WTC11 (cell line): ENCODE measurements around the gene ZCCHC14. TPM values are rescaled to one million over a fixed set of nuclear protein-coding genes. Genes with fewer than 3 reads are reported as not detected.

Experiments used
- ATAC-seq: fragments of 200-7000 bp; cut with Tn5 transposase; 2 replicates; pipeline ENCODE4 v1.10.0; 2021; ENCODE audit warnings: mild to moderate bottlenecking, moderate library complexity
- CTCF ChIA-PET: fragments of 300-600 bp; sonication (Branson Sonifier 250); formaldehyde crosslinking; loops from one replicate; lab custom pipeline; 2021; ENCODE audit warnings: antibody characterized with exemption; lab: Charles Lee
- POLR2A ChIA-PET: fragments of 350-600 bp; sonication (Branson Sonifier 250); formaldehyde crosslinking; loops from one replicate; lab custom pipeline; 2021; ENCODE audit warnings: antibody characterized with exemption; lab: Charles Lee
- DNase-seq: peaks from one replicate; pipeline ENCODE4 v3.0.0; 2021; ENCODE audit warnings: low spot score
- H3K27ac Mint-ChIP-seq: 2 replicates; pipeline ENCODE4 v1.8.0; 2021; ENCODE audit warnings: mixed read lengths
- H3K27me3 Mint-ChIP-seq: 2 replicates; pipeline ENCODE4 v1.8.0; 2021; ENCODE audit warnings: low read depth, mild to moderate bottlenecking, moderate library complexity, mixed read lengths
- H3K36me3 Mint-ChIP-seq: 2 replicates; pipeline ENCODE4 v1.8.0; 2021; ENCODE audit warnings: mixed read lengths
- H3K4me1 Mint-ChIP-seq: 2 replicates; pipeline ENCODE4 v1.8.0; 2022; ENCODE audit warnings: mixed read lengths
- H3K4me3 Mint-ChIP-seq: 2 replicates; pipeline ENCODE4 v1.8.0; 2021; ENCODE audit warnings: mild to moderate bottlenecking, moderate library complexity, mixed read lengths
- H3K9me3 Mint-ChIP-seq: 2 replicates; pipeline ENCODE4 v1.8.0; 2021; ENCODE audit warnings: mixed read lengths
- AR ChIP-seq: fragments of 250-450 bp; sonication (Bioruptor Pico); IDR thresholded peaks from 2 replicates; pipeline ENCODE4 v1.9.0; 2021; ENCODE audit warnings: mild to moderate bottlenecking
- ATF1 ChIP-seq: sonication (generic); formaldehyde crosslinking; IDR thresholded peaks from 2 replicates; pipeline ENCODE4 v1.8.1; 2023; ENCODE audit warnings: mild to moderate bottlenecking, moderate library complexity, missing genetic modification reagents
- CREB1 ChIP-seq: sonication (generic); formaldehyde crosslinking; IDR thresholded peaks from 2 replicates; pipeline ENCODE4 v1.8.0; 2023; ENCODE audit warnings: mild to moderate bottlenecking, missing genetic modification reagents
- E2F4 ChIP-seq: sonication (generic); formaldehyde crosslinking; IDR thresholded peaks from 2 replicates; pipeline ENCODE4 v1.8.1; 2022; ENCODE audit warnings: low read depth, mild to moderate bottlenecking, moderate library complexity, missing genetic modification reagents, borderline replicate concordance
- ELF4 ChIP-seq: sonication (generic); formaldehyde crosslinking; IDR thresholded peaks from 2 replicates; pipeline ENCODE4 v1.8.1; 2022; ENCODE audit warnings: low read depth, mild to moderate bottlenecking, moderate library complexity, missing genetic modification reagents
- HMGA2 ChIP-seq: fragments of 250-450 bp; sonication (Bioruptor Pico); IDR thresholded peaks from 2 replicates; pipeline ENCODE4 v1.4.0; 2021; ENCODE audit warnings: mild to moderate bottlenecking, moderate library complexity
- JUN ChIP-seq: sonication (generic); formaldehyde crosslinking; IDR thresholded peaks from 2 replicates; pipeline ENCODE4 v1.8.0; 2023; ENCODE audit warnings: mild to moderate bottlenecking, missing genetic modification reagents
- KAT7 ChIP-seq: sonication (generic); formaldehyde crosslinking; IDR thresholded peaks from 2 replicates; pipeline ENCODE4 v1.8.1; 2023; ENCODE audit warnings: missing genetic modification reagents, mild to moderate bottlenecking, borderline replicate concordance
- NFATC4 ChIP-seq: fragments of 250-450 bp; sonication (Bioruptor Pico); IDR thresholded peaks from 2 replicates; pipeline ENCODE4 v1.9.0; 2021; ENCODE audit warnings: mild to moderate bottlenecking
- NR3C1 ChIP-seq: sonication (generic); formaldehyde crosslinking; conservative IDR thresholded peaks from 2 replicates; pipeline ENCODE4 v1.8.1; 2023; ENCODE audit warnings: low read depth, mild to moderate bottlenecking, missing genetic modification reagents
- RELA ChIP-seq: sonication (generic); formaldehyde crosslinking; IDR thresholded peaks from 2 replicates; pipeline ENCODE4 v1.8.1; 2022; ENCODE audit warnings: missing genetic modification reagents, mild to moderate bottlenecking, borderline replicate concordance
- RORB ChIP-seq: fragments of 250-450 bp; sonication (Bioruptor Pico); IDR thresholded peaks from 2 replicates; pipeline ENCODE4 v1.9.0; 2021; ENCODE audit warnings: mild to moderate bottlenecking
- SMAD3 ChIP-seq: sonication (generic); formaldehyde crosslinking; IDR thresholded peaks from 2 replicates; pipeline ENCODE4 v1.8.0; 2022; ENCODE audit warnings: missing genetic modification reagents, mild to moderate bottlenecking, borderline replicate concordance
- SP1 ChIP-seq: sonication (generic); formaldehyde crosslinking; conservative IDR thresholded peaks from 2 replicates; pipeline ENCODE4 v1.8.1; 2022; ENCODE audit warnings: missing genetic modification reagents
- TCF7 ChIP-seq: sonication (generic); formaldehyde crosslinking; IDR thresholded peaks from 2 replicates; pipeline ENCODE4 v1.8.0; 2022; ENCODE audit warnings: mild to moderate bottlenecking, low read depth, missing genetic modification reagents, moderate library complexity
- TP53 ChIP-seq: sonication (generic); formaldehyde crosslinking; IDR thresholded peaks from 2 replicates; pipeline ENCODE4 v1.8.1; 2023; ENCODE audit warnings: mild to moderate bottlenecking, missing genetic modification reagents
- ZNF138 ChIP-seq: sonication (generic); formaldehyde crosslinking; conservative IDR thresholded peaks from 2 replicates; pipeline ENCODE4 v1.8.1; 2022; ENCODE audit warnings: mild to moderate bottlenecking, moderate library complexity, missing genetic modification reagents
- ZNF232 ChIP-seq: sonication (generic); formaldehyde crosslinking; IDR thresholded peaks from 2 replicates; pipeline ENCODE4 v1.8.0; 2022; ENCODE audit warnings: mild to moderate bottlenecking, missing genetic modification reagents
- ZNF317 ChIP-seq: sonication (generic); formaldehyde crosslinking; IDR thresholded peaks from 2 replicates; pipeline ENCODE4 v1.8.1; 2023; ENCODE audit warnings: low read depth, mild to moderate bottlenecking, moderate library complexity, missing genetic modification reagents, borderline replicate concordance
- ZNF396 ChIP-seq: fragments of 250-450 bp; sonication (Bioruptor Pico); IDR thresholded peaks from 2 replicates; pipeline ENCODE4 v1.8.0; 2021; ENCODE audit warnings: mild to moderate bottlenecking, moderate library complexity, borderline replicate concordance
- ZNF671 ChIP-seq: fragments of 250-450 bp; sonication (Bioruptor Pico); IDR thresholded peaks from 2 replicates; pipeline ENCODE4 v1.8.0; 2021; ENCODE audit warnings: mild to moderate bottlenecking
- total RNA-seq: library from RNA; stranded (reverse); gene quantifications from 3 replicates; pipeline ENCODE4 v1.2.3, GENCODE V29; 2021
- TF ChIP-seq, protein P1 (sequence below): fragments of 250-450 bp; sonication (Bioruptor Pico); IDR thresholded peaks from 2 replicates; pipeline ENCODE4 v1.9.0; 2021; ENCODE audit warnings: moderate library complexity, mild to moderate bottlenecking, inconsistent platforms, borderline replicate concordance
- TF ChIP-seq, protein P2 (sequence below): sonication (generic); formaldehyde crosslinking; IDR thresholded peaks from 2 replicates; pipeline ENCODE4 v1.8.0; 2022; ENCODE audit warnings: mild to moderate bottlenecking, missing genetic modification reagents
- TF ChIP-seq, protein P3 (sequence below): sonication (generic); formaldehyde crosslinking; IDR thresholded peaks from 2 replicates; pipeline ENCODE4 v1.8.1; 2023; ENCODE audit warnings: mild to moderate bottlenecking, moderate library complexity, missing genetic modification reagents
- TF ChIP-seq, protein P4 (sequence below): fragments of 250-450 bp; sonication (Bioruptor Pico); IDR thresholded peaks from 2 replicates; pipeline ENCODE4 v1.9.0; 2021; ENCODE audit warnings: mild to moderate bottlenecking

ZCCHC14 gene
- total RNA-seq, 1 experiment from 2014 or later: 33.8 TPM

DNA sequence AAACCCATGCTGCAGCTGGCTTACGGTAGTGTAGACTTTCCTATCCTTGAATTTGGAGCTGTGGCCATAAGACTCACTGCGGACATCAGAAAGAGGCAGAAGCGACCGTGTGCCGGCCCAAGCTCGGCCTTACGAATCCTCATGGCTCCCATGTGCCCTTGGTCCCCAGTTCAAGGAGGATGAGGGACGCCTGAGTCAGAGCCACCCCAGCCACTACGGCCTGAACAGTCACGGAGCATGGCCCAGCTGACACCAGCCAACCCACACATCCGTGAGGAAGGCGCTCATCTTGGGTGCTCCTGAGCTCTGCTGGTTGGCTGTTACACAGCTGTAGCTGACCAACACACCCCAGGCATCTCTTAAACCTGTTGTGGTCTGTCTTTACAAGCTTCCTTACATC is 44.0 kb downstream of the ZCCHC14 start:
- Mint-ChIP-seq H3K27ac (no peak overlapping the region), H3K4me3 (no peak overlapping the region), H3K36me3 (peaks cover 64% of the 10 kb centered on the region), H3K4me1 (no peaks in the 10 kb centered on the region), H3K27me3 (no peaks in the 10 kb centered on the region), H3K9me3 (peaks cover 13% of the 10 kb centered on the region)
- ChIA-PET POLR2A (no interaction called here), CTCF (no interaction called here)
- TF ChIP-seq NFATC4 (CRISPR knock-in tag): no peak
- no peak for TF ChIP-seq ZNF396 (CRISPR knock-in tag)
- no peak for TF ChIP-seq ELF4 (CRISPR knock-in tag)
- TF ChIP-seq, protein P1, sequence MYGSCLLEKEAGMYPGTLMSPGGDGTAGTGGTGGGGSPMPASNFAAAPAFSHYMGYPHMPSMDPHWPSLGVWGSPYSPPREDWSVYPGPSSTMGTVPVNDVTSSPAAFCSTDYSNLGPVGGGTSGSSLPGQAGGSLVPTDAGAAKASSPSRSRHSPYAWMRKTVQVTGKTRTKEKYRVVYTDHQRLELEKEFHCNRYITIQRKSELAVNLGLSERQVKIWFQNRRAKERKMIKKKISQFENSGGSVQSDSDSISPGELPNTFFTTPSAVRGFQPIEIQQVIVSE (CRISPR knock-in tag): no peak
- no peak for TF ChIP-seq NR3C1 (CRISPR knock-in tag)
- no peak for TF ChIP-seq TCF7 (CRISPR knock-in tag)
- TF ChIP-seq, protein P2, sequence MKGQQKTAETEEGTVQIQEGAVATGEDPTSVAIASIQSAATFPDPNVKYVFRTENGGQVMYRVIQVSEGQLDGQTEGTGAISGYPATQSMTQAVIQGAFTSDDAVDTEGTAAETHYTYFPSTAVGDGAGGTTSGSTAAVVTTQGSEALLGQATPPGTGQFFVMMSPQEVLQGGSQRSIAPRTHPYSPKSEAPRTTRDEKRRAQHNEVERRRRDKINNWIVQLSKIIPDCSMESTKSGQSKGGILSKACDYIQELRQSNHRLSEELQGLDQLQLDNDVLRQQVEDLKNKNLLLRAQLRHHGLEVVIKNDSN: no peak
- no peak for TF ChIP-seq ZNF232
- TF ChIP-seq SMAD3 (CRISPR knock-in tag): no peak
- no peak for TF ChIP-seq E2F4 (CRISPR knock-in tag)
- TF ChIP-seq, protein P3, sequence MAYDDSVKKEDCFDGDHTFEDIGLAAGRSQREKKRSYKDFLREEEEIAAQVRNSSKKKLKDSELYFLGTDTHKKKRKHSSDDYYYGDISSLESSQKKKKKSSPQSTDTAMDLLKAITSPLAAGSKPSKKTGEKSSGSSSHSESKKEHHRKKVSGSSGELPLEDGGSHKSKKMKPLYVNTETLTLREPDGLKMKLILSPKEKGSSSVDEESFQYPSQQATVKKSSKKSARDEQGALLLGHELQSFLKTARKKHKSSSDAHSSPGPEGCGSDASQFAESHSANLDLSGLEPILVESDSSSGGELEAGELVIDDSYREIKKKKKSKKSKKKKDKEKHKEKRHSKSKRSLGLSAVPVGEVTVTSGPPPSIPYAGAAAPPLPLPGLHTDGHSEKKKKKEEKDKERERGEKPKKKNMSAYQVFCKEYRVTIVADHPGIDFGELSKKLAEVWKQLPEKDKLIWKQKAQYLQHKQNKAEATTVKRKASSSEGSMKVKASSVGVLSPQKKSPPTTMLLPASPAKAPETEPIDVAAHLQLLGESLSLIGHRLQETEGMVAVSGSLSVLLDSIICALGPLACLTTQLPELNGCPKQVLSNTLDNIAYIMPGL: no peak
- ATAC-seq: no peak
- no peak for DNase-seq

DNA sequence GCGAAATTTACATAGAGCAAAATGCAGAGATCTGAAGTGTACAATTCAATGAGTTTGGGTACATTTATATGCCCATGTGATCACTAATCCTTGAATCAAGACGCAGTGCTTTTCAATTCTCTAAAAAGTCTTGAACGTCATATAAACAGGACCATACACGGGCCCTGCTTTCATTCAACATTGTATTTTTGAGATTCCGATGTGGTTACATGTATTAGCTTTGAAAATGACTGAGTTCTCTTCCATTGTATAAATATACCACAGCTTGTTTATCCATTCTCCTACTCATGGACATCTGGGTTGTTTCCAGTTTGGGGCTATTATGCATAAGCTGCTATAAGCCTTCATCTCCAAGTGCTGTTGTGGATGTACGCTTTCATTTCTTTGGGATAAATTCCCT is 45.5 kb downstream of the ZCCHC14 start:
- Mint-ChIP-seq H3K4me3 (no peak overlapping the region), H3K9me3 (peaks cover 16% of the 10 kb centered on the region), H3K27ac (no peak overlapping the region), H3K27me3 (no peaks in the 10 kb centered on the region), H3K36me3 (peaks cover 70% of the 10 kb centered on the region), H3K4me1 (peaks cover 2% of the 10 kb centered on the region; the same call in 1 of the 2 replicates)
- POLR2A ChIA-PET: no interaction called here
- DNase-seq (no peak), ATAC-seq (no peak)
- TF ChIP-seq ATF1 (CRISPR knock-in tag) (no peak), KAT7 (CRISPR knock-in tag) (no peak), AR (CRISPR knock-in tag) (no peak), HMGA2 (no peak), SP1 (CRISPR knock-in tag) (no peak), TP53 (CRISPR knock-in tag) (no peak), RELA (CRISPR knock-in tag) (no peak), RORB (no peak), JUN (CRISPR knock-in tag) (no peak), ZNF138 (CRISPR knock-in tag) (no peak), CREB1 (no peak), ZNF671 (CRISPR knock-in tag) (no peak), ZNF317 (no peak), SMAD3 (CRISPR knock-in tag) (no peak)
- TF ChIP-seq, protein P4, sequence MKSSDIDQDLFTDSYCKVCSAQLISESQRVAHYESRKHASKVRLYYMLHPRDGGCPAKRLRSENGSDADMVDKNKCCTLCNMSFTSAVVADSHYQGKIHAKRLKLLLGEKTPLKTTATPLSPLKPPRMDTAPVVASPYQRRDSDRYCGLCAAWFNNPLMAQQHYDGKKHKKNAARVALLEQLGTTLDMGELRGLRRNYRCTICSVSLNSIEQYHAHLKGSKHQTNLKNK (CRISPR knock-in tag): no peak
- CTCF ChIA-PET: interaction anchor here (1.1 kb wide), 1 partner anchor 14 kb away, joined by 3 read pairs; no protein-coding TSS in a partner anchor
